HepG2 (cell line): Measurements from ENCODE around the gene RAC3. TPM values are rescaled to one million over a fixed set of nuclear protein-coding genes. Genes with fewer than 3 reads are reported as not detected.

ENCODE experiments used
- BCL6 ChIP-seq: IDR thresholded peaks from 2 replicates; pipeline ENCODE4 v1.6.1; 2016; ENCODE audit warnings: missing genetic modification reagents, missing compliant biosample characterization
- CEBPZ ChIP-seq: IDR thresholded peaks from 2 replicates; pipeline ENCODE4 v1.6.1; 2012; ENCODE audit warnings: low read length, improper control_type of control experiment
- CREM ChIP-seq, 2 experiments: sonication (generic) in 1 of 2; formaldehyde crosslinking in 1 of 2; IDR thresholded peaks; 2 replicates each; pipeline versions ENCODE4 v1.4.0 to v1.6.1; 2016 to 2020; ENCODE audit warnings: antibody characterized with exemption in 1 of 2, mild to moderate bottlenecking in 1 of 2, missing genetic modification reagents in 1 of 2
- GATAD2A ChIP-seq: IDR thresholded peaks from 2 replicates; pipeline ENCODE4 v1.6.1; 2016
- HBP1 ChIP-seq: IDR thresholded peaks from 2 replicates; pipeline ENCODE4 v1.6.1; 2016; ENCODE audit warnings: low read depth, control low read depth
- MED1 ChIP-seq: sonication (generic); formaldehyde crosslinking; IDR thresholded peaks from 2 replicates; pipeline ENCODE4 v1.4.0; 2020; ENCODE audit warnings: missing genetic modification reagents
- NR3C1 ChIP-seq: sonication (generic); formaldehyde crosslinking; IDR thresholded peaks from 2 replicates; pipeline ENCODE4 v1.4.0; 2020; ENCODE audit warnings: missing genetic modification reagents
- RNF2 ChIP-seq: fragments of 450-650 bp; conservative IDR thresholded peaks from 2 replicates; pipeline ENCODE4 v1.6.1; 2016; ENCODE audit warnings: low read depth
- SP1 ChIP-seq, 2 experiments: fragments of 450-650 bp in 1 of 2; sonication (generic) in 1 of 2; formaldehyde crosslinking in 1 of 2; IDR thresholded peaks; 2 replicates each; pipeline versions ENCODE4 v1.4.0 to v1.6.1; 2016 to 2020; ENCODE audit warnings: missing genetic modification reagents in 1 of 2
- TBX2 ChIP-seq: sonication (generic); formaldehyde crosslinking; IDR thresholded peaks from 2 replicates; pipeline ENCODE4 v1.5.0; 2020; ENCODE audit warnings: missing genetic modification reagents, mild to moderate bottlenecking, borderline replicate concordance
- ZBTB38 ChIP-seq: sonication (generic); formaldehyde crosslinking; IDR thresholded peaks from 2 replicates; pipeline ENCODE4 v1.5.1; 2020; ENCODE audit warnings: mild to moderate bottlenecking, missing genetic modification reagents
- ZNF207 ChIP-seq: fragments of 450-650 bp; IDR thresholded peaks from 2 replicates; pipeline ENCODE4 v1.6.1; 2016; ENCODE audit warnings: antibody characterized with exemption, borderline replicate concordance
- ZNF263 ChIP-seq: sonication (generic); formaldehyde crosslinking; IDR thresholded peaks from 2 replicates; pipeline ENCODE4 v1.4.0; 2020; ENCODE audit warnings: missing genetic modification reagents
- ZNF280B ChIP-seq: sonication (generic); formaldehyde crosslinking; IDR thresholded peaks from 2 replicates; pipeline ENCODE4 v1.5.0; 2020; ENCODE audit warnings: missing genetic modification reagents, mild to moderate bottlenecking, borderline replicate concordance
- ZNF781 ChIP-seq: sonication (generic); formaldehyde crosslinking; IDR thresholded peaks from 2 replicates; pipeline ENCODE4 v1.5.1; 2020; ENCODE audit warnings: borderline replicate concordance, mild to moderate bottlenecking, missing genetic modification reagents; ENCODE audit errors: not compliant biosample characterization
- ZSCAN29 ChIP-seq: sonication (generic); formaldehyde crosslinking; conservative IDR thresholded peaks from 2 replicates; pipeline ENCODE4 v1.4.0; 2020; ENCODE audit warnings: mild to moderate bottlenecking, missing genetic modification reagents
- polyA plus RNA-seq, 8 experiments: library from polyadenylated mRNA; depleted of rRNA in 3 of 8; stranded (reverse) in 7 of 8; unstranded in 1 of 8; fragments of >200 nt; fragmentation: Illumina TruSeq in 4 of 8; extraction: Trizol in 4 of 8; gene quantifications; 2 replicates each; pipeline versions ENCODE4 v1.2.1 to v1.2.3, GENCODE V29; 2011 to 2016; ENCODE audit warnings: low read depth in 4 of 8, missing spikeins in 1 of 8, mixed read lengths in 1 of 8; ENCODE audit not compliant: insufficient read depth in 1 of 8
- total RNA-seq, 5 experiments: library from RNA; depleted of rRNA; stranded (reverse); fragments of >200 nt; fragmentation: Illumina TruSeq; extraction: Trizol; gene quantifications; 2 replicates each; pipeline ENCODE4 v1.2.3, GENCODE V29; 2016; ENCODE audit warnings: low read depth in 1 of 5

Gene RAC3
- total and polyA plus RNA-seq, 2 of the 13 experiments (the other 11 are each of a cell fraction or from before 2014, with no cell fraction given), result 10.5 to 21.3 TPM

- TF ChIP-seq CEBPZ, result no peak
- TF ChIP-seq ZNF207, result no peak
- TF ChIP-seq MED1 (CRISPR knock-in tag), result peak; percentile 79
- no peak for TF ChIP-seq RNF2
- no peak for TF ChIP-seq NR3C1 (CRISPR knock-in tag)
- peak; percentile 49; the same call in 1 of the 2 replicates for TF ChIP-seq CREM (IDR thresholded peaks at IDR 0.05)
- no peak for TF ChIP-seq CREM (CRISPR knock-in tag; IDR thresholded peaks at IDR 0.05)
- TF ChIP-seq BCL6 (CRISPR knock-in tag), result peak; percentile 50; the same call in 1 of the 2 replicates
- TF ChIP-seq ZBTB38 (CRISPR knock-in tag), result peak; percentile 82
- no peak for TF ChIP-seq ZNF263 (CRISPR knock-in tag)
- TF ChIP-seq TBX2 (CRISPR knock-in tag), result peak; percentile 55; the same call in 1 of the 2 replicates
- TF ChIP-seq GATAD2A (CRISPR knock-in tag), result peak; percentile 83
- TF ChIP-seq ZNF781, result no peak
- TF ChIP-seq HBP1 (CRISPR knock-in tag), result no peak
- TF ChIP-seq SP1 (IDR thresholded peaks at IDR 0.05), result no peak
- TF ChIP-seq SP1 (CRISPR knock-in tag; IDR thresholded peaks at IDR 0.05), result 0 out of 2 replicates have a peak, but pooled peaks have one; percentile 13
- TF ChIP-seq ZSCAN29 (CRISPR knock-in tag), result no peak
- TF ChIP-seq ZNF280B (CRISPR knock-in tag), result 0 out of 2 replicates have a peak, but pooled peaks have one; percentile 22
These were observed 17.6 kb upstream of the RAC3 start (continued) for GRCh38 chr17:82013772-82014321.
